GM23338 (cell line): ENCODE data around the gene P2RY4. TPM values are rescaled to one million over a fixed set of nuclear protein-coding genes. Genes with fewer than 3 reads are reported as not detected.
A peak's percentile ranks its signal among the peaks of the same experiment; 100 is the strongest.

Experiments
- ATAC-seq: fragments of 200-7000 bp; cut with Tn5 transposase; 3 replicates; pipeline ENCODE4 v1.9.1; 2020
- DNase-seq: peaks from one replicate; pipeline ENCODE4 v3.0.0-alpha.2; 2015; ENCODE audit warnings: low spot score
- H2AFZ ChIP-seq: fragments of 200-600 bp; sonication (generic); 2 replicates; pipeline ENCODE4 v1.8.0; 2016; ENCODE audit warnings: antibody characterized with exemption, mild to moderate bottlenecking, moderate library complexity
- H3F3A ChIP-seq: fragments of 200-600 bp; sonication (generic); replicated peaks from 2 replicates; pipeline ENCODE4 v1.8.0; 2017; ENCODE audit warnings: antibody characterized with exemption, mixed run types, low read depth
- H3K27ac ChIP-seq: fragments of 200-600 bp; sonication (generic); 2 replicates; pipeline ENCODE4 v1.6.1; 2016; ENCODE audit warnings: low read depth
- H3K27me3 ChIP-seq: fragments of 200-600 bp; sonication (generic); 2 replicates; pipeline ENCODE4 v1.8.0; 2016; ENCODE audit warnings: mild to moderate bottlenecking, mixed run types, moderate library complexity; ENCODE audit not compliant: insufficient read depth
- H3K36me3 ChIP-seq: fragments of 200-600 bp; sonication (generic); 2 replicates; pipeline ENCODE4 v1.8.0; 2016; ENCODE audit warnings: mild to moderate bottlenecking; ENCODE audit not compliant: insufficient read depth
- H3K4me1 ChIP-seq: fragments of 200-600 bp; sonication (generic); 2 replicates; pipeline ENCODE4 v1.8.0; 2016; ENCODE audit warnings: mild to moderate bottlenecking, moderate library complexity; ENCODE audit not compliant: insufficient read depth
- H3K4me2 ChIP-seq: fragments of 200-600 bp; sonication (generic); 2 replicates; pipeline ENCODE4 v1.7.1; 2017; ENCODE audit warnings: mixed run types
- H3K4me3 ChIP-seq: fragments of 200-600 bp; sonication (generic); 2 replicates; pipeline ENCODE4 v1.6.1; 2016; ENCODE audit warnings: mixed run types
- H3K79me2 ChIP-seq: fragments of 200-600 bp; sonication (generic); replicated peaks from 2 replicates; pipeline ENCODE4 v1.8.0; 2017; ENCODE audit warnings: mild to moderate bottlenecking; ENCODE audit not compliant: insufficient read depth
- H3K9me2 ChIP-seq: fragments of 200-600 bp; sonication (generic); 2 replicates; pipeline ENCODE4 v1.8.0; 2017; ENCODE audit not compliant: insufficient read depth
- H4K20me1 ChIP-seq: fragments of 200-600 bp; sonication (generic); replicated peaks from 2 replicates; pipeline ENCODE4 v1.8.0; 2017; ENCODE audit warnings: mild to moderate bottlenecking; ENCODE audit not compliant: insufficient read depth
- H3K27ac Mint-ChIP-seq: 2 replicates; pipeline ENCODE4 v1.8.0; 2020; ENCODE audit warnings: inconsistent platforms, mild to moderate bottlenecking, moderate library complexity, mixed read lengths
- H3K27me3 Mint-ChIP-seq: 3 replicates; pipeline ENCODE4 v1.8.0; 2022; ENCODE audit warnings: low read depth, mild to moderate bottlenecking, moderate library complexity, mixed read lengths, inconsistent platforms; ENCODE audit not compliant: insufficient read depth, poor library complexity
- H3K36me3 Mint-ChIP-seq: 3 replicates; pipeline ENCODE4 v1.8.0; 2021; ENCODE audit warnings: low read depth, mild to moderate bottlenecking, inconsistent platforms, moderate library complexity, mixed read lengths
- H3K4me1 Mint-ChIP-seq: 3 replicates; pipeline ENCODE4 v1.8.0; 2020; ENCODE audit warnings: mild to moderate bottlenecking, inconsistent platforms, mixed read lengths
- H3K4me3 Mint-ChIP-seq: 3 replicates; pipeline ENCODE4 v1.8.0; 2021; ENCODE audit warnings: moderate library complexity, mild to moderate bottlenecking, inconsistent platforms, mixed read lengths
- H3K9me3 Mint-ChIP-seq: 3 replicates; pipeline ENCODE4 v1.8.0; 2020; ENCODE audit warnings: moderate library complexity, mild to moderate bottlenecking, inconsistent platforms, mixed read lengths
- CREB1 ChIP-seq: fragments of 250-450 bp; sonication (Bioruptor Pico); IDR thresholded peaks from 2 replicates; pipeline ENCODE4 v1.5.0; 2020; ENCODE audit warnings: low read depth, mild to moderate bottlenecking, moderate library complexity
- CTCF ChIP-seq, 2 experiments: fragments of 200-600 bp in 1 of 2; sonication (generic) in 1 of 2; conservative IDR thresholded peaks; 2 replicates each; pipeline versions ENCODE4 v1.5.1 to v1.6.1; 2016 to 2017; ENCODE audit warnings: antibody characterized with exemption in 2 of 2, low read depth in 2 of 2, mild to moderate bottlenecking in 2 of 2, moderate library complexity in 1 of 2
- ETS1 ChIP-seq: IDR thresholded peaks from 2 replicates; pipeline ENCODE4 v1.6.1; 2016; ENCODE audit warnings: antibody characterized with exemption
- EZH2phosphoT487 ChIP-seq: fragments of 200-600 bp; sonication (generic); IDR thresholded peaks from one replicate; pipeline ENCODE4 v1.8.1; 2018; ENCODE audit warnings: antibody characterized with exemption; ENCODE audit not compliant: unreplicated experiment
- JUNB ChIP-seq: IDR thresholded peaks from one replicate; pipeline ENCODE4 v1.6.1; 2016; ENCODE audit warnings: antibody characterized with exemption; ENCODE audit not compliant: unreplicated experiment
- NANOG ChIP-seq: IDR thresholded peaks from 2 replicates; pipeline ENCODE4 v1.6.1; 2016; ENCODE audit warnings: antibody characterized with exemption, borderline replicate concordance
- REST ChIP-seq: IDR thresholded peaks from one replicate; pipeline ENCODE4 v1.6.1; 2018; ENCODE audit warnings: antibody characterized with exemption; ENCODE audit not compliant: unreplicated experiment
- STAT1 ChIP-seq: IDR thresholded peaks from one replicate; pipeline ENCODE4 v1.6.1; 2016; ENCODE audit warnings: antibody characterized with exemption; ENCODE audit not compliant: unreplicated experiment
- ZNF114 ChIP-seq: fragments of 250-450 bp; sonication (Bioruptor Pico); IDR thresholded peaks from 2 replicates; pipeline ENCODE4 v1.5.0; 2020; ENCODE audit warnings: mild to moderate bottlenecking, moderate library complexity
- ZNF331 ChIP-seq: fragments of 250-450 bp; sonication (Bioruptor Pico); IDR thresholded peaks from 2 replicates; pipeline ENCODE4 v1.5.0; 2020; ENCODE audit warnings: low read depth, mild to moderate bottlenecking, moderate library complexity
- ZNF462 ChIP-seq: fragments of 250-450 bp; sonication (Bioruptor Pico); IDR thresholded peaks from 2 replicates; pipeline ENCODE4 v1.5.0; 2020; ENCODE audit warnings: mild to moderate bottlenecking, moderate library complexity
- polyA plus RNA-seq: library from polyadenylated mRNA; unstranded; fragments of >200 nt; fragmentation: Nextera tagmentation; extraction: Ambion mirVana; gene quantifications from 2 replicates; pipeline ENCODE4 v1.2.1, GENCODE V29; 2016
- total RNA-seq: library from RNA; depleted of rRNA; stranded (reverse); fragments of >200 nt; shearing (Covaris generic); gene quantifications from 2 replicates; pipeline ENCODE4 v1.2.3, GENCODE V29; 2014

The P2RY4 gene
- total and polyA plus RNA-seq, 2 experiments from 2014 or later, result 0.73 TPM; not detected in 1

GRCh38 chrX:70293621-70294020 lies 33.6 kb upstream of the P2RY4 start (continued):
- TF ChIP-seq REST (no peak), CTCF (conservative IDR thresholded peaks at IDR 0.05; ENCODE audit: low read depth in 2 of 2) (no peak), ETS1 (no peak), CREB1 (CRISPR knock-in tag) (no peak), ZNF114 (CRISPR knock-in tag) (no peak), ZNF331 (CRISPR knock-in tag) (no peak), JUNB (no peak)

GRCh38 chrX:70292788-70293187 lies 32.8 kb upstream of the P2RY4 start:
- H3K4me2 ChIP-seq, result no peak overlapping the region
- ATAC-seq (no peak), DNase-seq (no peak)
- no peaks in the 10 kb centered on the region for H3K27me3 ChIP-seq
- H2AFZ ChIP-seq, result no peak overlapping the region
- H3K4me1 Mint-ChIP-seq, result peaks cover 5% of the 10 kb centered on the region; the same call in 2 of the 3 replicates
- H3K27ac Mint-ChIP-seq, result no peak overlapping the region
- H3K4me1 ChIP-seq, result peaks cover 9% of the 10 kb centered on the region
- no peak overlapping the region for H3K4me3 ChIP-seq
- peak overlapping the region; percentile 33; the same call in 1 of the 3 replicates for H3K4me3 Mint-ChIP-seq
- no peaks in the 10 kb centered on the region for H3K9me2 ChIP-seq
- H3K36me3 Mint-ChIP-seq, result peaks cover 6% of the 10 kb centered on the region; the same call in 2 of the 3 replicates
- H3K36me3 ChIP-seq, result peaks cover 5% of the 10 kb centered on the region
- no peak overlapping the region for H3K27ac ChIP-seq
- H3K9me3 Mint-ChIP-seq, result no peaks in the 10 kb centered on the region
- H3F3A ChIP-seq, result no peaks in the 10 kb centered on the region
- no peaks in the 10 kb centered on the region for H4K20me1 ChIP-seq
- H3K27me3 Mint-ChIP-seq, result no peaks in the 10 kb centered on the region
- H3K79me2 ChIP-seq, result peaks cover 23% of the 10 kb centered on the region
- TF ChIP-seq ZNF114 (CRISPR knock-in tag), result no peak
- TF ChIP-seq ZNF462 (CRISPR knock-in tag), result no peak
- TF ChIP-seq NANOG, result no peak
- no peak for TF ChIP-seq JUNB
- TF ChIP-seq ZNF331 (CRISPR knock-in tag), result no peak
- no peak for TF ChIP-seq ETS1
- no peak for TF ChIP-seq STAT1
- TF ChIP-seq EZH2phosphoT487, result no peak
